Measurements from ENCODE around the gene MZB1.

DNA sequence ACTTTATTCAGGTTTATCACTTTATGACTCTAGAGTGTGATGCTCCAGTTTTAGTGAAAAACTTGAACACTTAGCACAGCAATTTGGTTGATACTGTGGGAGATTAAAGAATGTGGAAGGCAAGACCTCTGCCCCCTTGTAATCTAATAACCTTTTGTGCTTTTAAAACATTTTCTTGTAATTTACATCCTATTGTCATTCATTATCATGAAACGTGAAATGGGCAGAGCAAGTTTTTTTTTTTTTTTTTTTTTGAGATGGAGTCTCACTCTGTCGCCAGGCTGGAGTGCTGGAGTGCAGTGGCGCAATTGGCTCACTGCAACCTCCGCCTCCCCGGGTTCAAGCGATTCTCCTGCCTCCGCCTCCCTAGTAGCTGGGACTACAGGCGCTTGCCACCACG is 46.2 kb downstream of the MZB1 start:
- TF ChIP-seq ZNF274 (IDR thresholded peaks at IDR 0.05; ENCODE audit: low read depth, low read length) (no peak), YY1 (IDR thresholded peaks at IDR 0.05; ENCODE audit: insufficient read depth, insufficient read length) (no peak), SUZ12 (IDR thresholded peaks at IDR 0.05; ENCODE audit: extremely low read depth, insufficient read depth, insufficient read length) (no peak)

Data from NT2/D1 (cell line).